GM12874 (cell line): Measurements from ENCODE around the gene EEPD1.

Source experiments
- CTCF ChIP-seq: IDR thresholded peaks from 2 replicates; pipeline ENCODE4 v1.5.1; 2011; ENCODE audit warnings: low read depth, mild to moderate bottlenecking, control low read depth, low read length, moderate library complexity; ENCODE audit not compliant: insufficient read depth

The EEPD1 gene

GRCh38 chr7:36280840-36281812 lies 128.1 kb downstream of the EEPD1 start:
- no peak for TF ChIP-seq CTCF

GRCh38 chr7:36281945-36282717 lies 129.1 kb downstream of the EEPD1 start:
- TF ChIP-seq CTCF = no peak

- TF ChIP-seq CTCF = no peak
Measured at GRCh38 chr7:36283181-36283580, 130.1 kb downstream of the EEPD1 start.

GRCh38 chr7:36283711-36284130 lies 130.7 kb downstream of the EEPD1 start:
- TF ChIP-seq CTCF = no peak

GRCh38 chr7:36284456-36285090 lies 131.5 kb downstream of the EEPD1 start:
- TF ChIP-seq CTCF = 0 out of 2 replicates have a peak, but pooled peaks have one; percentile 24

- no peak for TF ChIP-seq CTCF
Measured at GRCh38 chr7:36285276-36285675, 132.2 kb downstream of the EEPD1 start.

GRCh38 chr7:36286226-36286625 lies 133.2 kb downstream of the EEPD1 start:
- no peak for TF ChIP-seq CTCF
